Right lobe of liver (tissue), 4 donors: ENCODE measurements around the gene PHF21B.
"Not testable (repeated sequence)": the region's sequence is repeated elsewhere in the genome, so short reads cannot be mapped to it uniquely, and the experiment has no call there.

Experiments used
- POLR2A ChIP-seq: fragments of 450-650 bp; IDR thresholded peaks from one replicate; pipeline ENCODE4 v1.6.1; 2017; ENCODE audit warnings: antibody characterized with exemption, mild to moderate bottlenecking
- TF ChIP-seq, protein P1 (sequence below), 4 donors: fragments of 200-600 bp in 3 of 4; fragments of 450-650 bp in 1 of 4; IDR thresholded peaks; one replicate each; pipeline versions ENCODE4 v1.5.1 to v1.8.0; 2016 to 2022; ENCODE audit warnings: antibody characterized with exemption in 4 of 4, mild to moderate bottlenecking in 2 of 4
- donor health status: DM: no; HTN: no; CAD: no.
- donor health status: DM: no; HTN: no; CAD: no.
- donor health status: DM: no; HTN: yes; CAD: no.

- TF ChIP-seq POLR2A: not testable (repeated sequence)
- TF ChIP-seq, protein P1, sequence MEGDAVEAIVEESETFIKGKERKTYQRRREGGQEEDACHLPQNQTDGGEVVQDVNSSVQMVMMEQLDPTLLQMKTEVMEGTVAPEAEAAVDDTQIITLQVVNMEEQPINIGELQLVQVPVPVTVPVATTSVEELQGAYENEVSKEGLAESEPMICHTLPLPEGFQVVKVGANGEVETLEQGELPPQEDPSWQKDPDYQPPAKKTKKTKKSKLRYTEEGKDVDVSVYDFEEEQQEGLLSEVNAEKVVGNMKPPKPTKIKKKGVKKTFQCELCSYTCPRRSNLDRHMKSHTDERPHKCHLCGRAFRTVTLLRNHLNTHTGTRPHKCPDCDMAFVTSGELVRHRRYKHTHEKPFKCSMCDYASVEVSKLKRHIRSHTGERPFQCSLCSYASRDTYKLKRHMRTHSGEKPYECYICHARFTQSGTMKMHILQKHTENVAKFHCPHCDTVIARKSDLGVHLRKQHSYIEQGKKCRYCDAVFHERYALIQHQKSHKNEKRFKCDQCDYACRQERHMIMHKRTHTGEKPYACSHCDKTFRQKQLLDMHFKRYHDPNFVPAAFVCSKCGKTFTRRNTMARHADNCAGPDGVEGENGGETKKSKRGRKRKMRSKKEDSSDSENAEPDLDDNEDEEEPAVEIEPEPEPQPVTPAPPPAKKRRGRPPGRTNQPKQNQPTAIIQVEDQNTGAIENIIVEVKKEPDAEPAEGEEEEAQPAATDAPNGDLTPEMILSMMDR (IDR thresholded peaks at IDR 0.05): not testable (repeated sequence)
Observed at GRCh38 chr22:44961682-44962081, 48.1 kb downstream of the PHF21B start.
